ENCODE measurements around the gene ARAP2.

ARAP2 gene

DNA sequence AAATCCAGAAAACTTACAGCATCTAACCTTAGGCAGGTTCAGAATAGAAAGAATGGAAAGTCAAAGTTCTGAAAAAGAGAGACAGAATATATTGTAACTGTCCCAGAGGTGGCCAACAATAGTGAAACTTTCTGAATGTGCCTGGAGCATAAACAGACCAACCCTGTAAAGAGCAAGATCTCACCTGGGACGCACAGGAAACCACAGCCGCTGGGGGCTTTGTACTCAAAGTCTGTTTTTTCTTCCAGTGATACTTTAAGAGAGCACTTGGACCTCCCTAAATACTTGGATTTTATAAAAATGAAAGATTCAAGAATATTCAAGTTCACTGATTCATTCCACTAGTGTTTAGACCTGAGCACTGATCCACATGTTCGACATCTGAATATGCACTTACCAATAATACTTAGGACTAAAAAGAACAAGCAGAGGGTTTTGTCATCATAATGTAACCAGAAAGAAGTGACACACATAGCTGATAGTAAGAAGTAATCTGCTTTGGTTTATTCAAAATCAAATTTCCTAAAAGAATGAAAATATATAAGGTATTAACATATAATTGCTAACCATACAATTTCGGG lies 35.3 kb downstream of the ARAP2 start:
- no peak overlapping the region for H3K27ac ChIP-seq (replicated peaks; ENCODE audit: low read length)
- H3K36me3 ChIP-seq (replicated peaks in 1 of 2; ENCODE audit: control insufficient read depth in 2 of 2, insufficient read depth in 2 of 2, low read length in 2 of 2) = no peaks in the 10 kb centered on the region
- WGBS, 2 donors (ENCODE audit: extremely low coverage in 2 of 2, insufficient read length in 2 of 2, insufficient replicate concordance in 1 of 2) = no CpG with 5 or more reads among the region's 4 CpGs
- H3K18ac ChIP-seq (ENCODE audit: low read length) = no peak overlapping the region
- no peak overlapping the region for H4K91ac ChIP-seq (ENCODE audit: low read depth, low read length, poor library complexity)
- H3K79me1 ChIP-seq (ENCODE audit: low read depth, low read length) = no peaks in the 10 kb centered on the region
- no peaks in the 10 kb centered on the region for H3K27me3 ChIP-seq (ENCODE audit: control insufficient read depth in 3 of 3, insufficient read depth in 3 of 3, low read depth in 1 of 3, low read length in 3 of 3)
- H3K23ac ChIP-seq (ENCODE audit: low read depth, low read length, poor library complexity) = no peak overlapping the region
- H4K8ac ChIP-seq (ENCODE audit: low read depth, low read length) = no peak overlapping the region
- peaks cover 4 to 19% of the 10 kb centered on the region in 2 donors for H3K4me1 ChIP-seq (ENCODE audit: control insufficient read depth in 2 of 2, insufficient read depth in 1 of 2, low read depth in 1 of 2, low read length in 2 of 2)
- no peak for DNase-seq (ENCODE audit: low spot score)
- H2BK12ac ChIP-seq (ENCODE audit: low read length) = no peak overlapping the region
- no peak overlapping the region for H2AK5ac ChIP-seq (ENCODE audit: low read depth, low read length)
- no peak overlapping the region for H3K4me2 ChIP-seq (ENCODE audit: insufficient read depth, low read length, poor library complexity, severe bottlenecking)
- H3K9ac ChIP-seq (ENCODE audit: low read depth, low read length, poor library complexity) = no peak overlapping the region
- H2BK15ac ChIP-seq (ENCODE audit: low read length) = no peak overlapping the region
- no peak overlapping the region for H3K14ac ChIP-seq (ENCODE audit: low read length)
- no peak overlapping the region for H3K4ac ChIP-seq (ENCODE audit: low read length)
- no peak overlapping the region for H2AFZ ChIP-seq (ENCODE audit: low read length)
- H3K4me3 ChIP-seq (ENCODE audit: low read length in 2 of 2) = no peak overlapping the region
- no peak overlapping the region for H2BK5ac ChIP-seq (ENCODE audit: low read length)
- no peak overlapping the region for H2BK120ac ChIP-seq (ENCODE audit: low read depth, low read length)
- no peaks in the 10 kb centered on the region for H3K9me3 ChIP-seq (replicated peaks in 1 of 2; ENCODE audit: control insufficient read depth in 2 of 2, insufficient read depth in 1 of 2, low read depth in 1 of 2, low read length in 2 of 2)

DNA sequence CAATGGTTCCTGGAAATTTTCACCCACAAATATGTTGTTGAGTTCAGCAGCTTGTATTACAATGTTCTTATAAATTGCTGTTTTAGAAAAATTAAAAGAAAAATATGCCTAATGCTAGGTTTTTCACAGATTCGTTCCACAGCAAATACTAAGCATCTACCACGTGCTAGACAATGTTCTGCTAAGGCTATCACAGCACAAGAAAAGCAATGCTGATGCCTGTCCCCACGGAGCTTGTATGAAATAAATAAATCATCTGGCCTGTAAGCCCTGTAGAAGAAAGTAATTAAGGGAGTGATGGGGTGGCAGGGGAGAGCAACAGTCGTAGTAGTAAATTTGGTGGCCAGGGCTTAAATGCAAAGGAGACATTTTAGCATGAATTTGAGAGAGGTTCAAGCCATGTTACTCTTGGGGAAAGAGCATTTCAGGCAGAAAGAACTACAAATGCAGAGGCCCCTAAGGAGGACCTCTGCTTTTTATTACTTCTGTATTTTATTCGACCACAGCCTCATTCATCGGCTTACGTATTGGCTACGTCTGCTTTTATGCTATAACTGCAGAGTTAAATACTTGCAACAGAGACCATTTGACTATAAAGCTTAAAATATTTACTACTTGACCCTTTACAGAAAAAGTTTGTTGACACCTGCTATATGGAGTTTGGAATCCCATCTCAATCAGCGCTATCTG lies 36.3 kb downstream of the ARAP2 start:
- H3K9ac ChIP-seq (ENCODE audit: low read depth, low read length, poor library complexity) = no peak overlapping the region
- no peak overlapping the region for H3K4me2 ChIP-seq (ENCODE audit: insufficient read depth, low read length, poor library complexity, severe bottlenecking)
- no peak overlapping the region for H3K4me3 ChIP-seq (ENCODE audit: low read length in 2 of 2)
- H3K4ac ChIP-seq (ENCODE audit: low read length) = no peak overlapping the region
- H3K27me3 ChIP-seq (ENCODE audit: control insufficient read depth in 3 of 3, insufficient read depth in 3 of 3, low read depth in 1 of 3, low read length in 3 of 3) = no peaks in the 10 kb centered on the region
- H3K79me1 ChIP-seq (ENCODE audit: low read depth, low read length) = no peaks in the 10 kb centered on the region
- no peak overlapping the region for H4K91ac ChIP-seq (ENCODE audit: low read depth, low read length, poor library complexity)
- no peak overlapping the region for H2AK5ac ChIP-seq (ENCODE audit: low read depth, low read length)
- no peak overlapping the region for H4K8ac ChIP-seq (ENCODE audit: low read depth, low read length)
- no peaks in the 10 kb centered on the region for H3K36me3 ChIP-seq (replicated peaks in 1 of 2; ENCODE audit: control insufficient read depth in 2 of 2, insufficient read depth in 2 of 2, low read length in 2 of 2)
- H2BK5ac ChIP-seq (ENCODE audit: low read length) = no peak overlapping the region
- no peak overlapping the region for H3K18ac ChIP-seq (ENCODE audit: low read length)
- H3K27ac ChIP-seq (replicated peaks; ENCODE audit: low read length) = no peak overlapping the region
- no peak overlapping the region for H2BK12ac ChIP-seq (ENCODE audit: low read length)
- no peak overlapping the region for H3K23ac ChIP-seq (ENCODE audit: low read depth, low read length, poor library complexity)
- H3K4me1 ChIP-seq (ENCODE audit: control insufficient read depth in 2 of 2, insufficient read depth in 1 of 2, low read depth in 1 of 2, low read length in 2 of 2) = peaks cover 4 to 13% of the 10 kb centered on the region in 2 donors
- no peak overlapping the region for H3K14ac ChIP-seq (ENCODE audit: low read length)
- no peak overlapping the region for H2BK120ac ChIP-seq (ENCODE audit: low read depth, low read length)
- no peak for DNase-seq (ENCODE audit: low spot score)
- H2BK15ac ChIP-seq (ENCODE audit: low read length) = no peak overlapping the region
- no peaks in the 10 kb centered on the region for H3K9me3 ChIP-seq (replicated peaks in 1 of 2; ENCODE audit: control insufficient read depth in 2 of 2, insufficient read depth in 1 of 2, low read depth in 1 of 2, low read length in 2 of 2)
- WGBS, 2 donors (ENCODE audit: extremely low coverage in 2 of 2, insufficient read length in 2 of 2, insufficient replicate concordance in 1 of 2) = no CpG with 5 or more reads among the region's 9 CpGs
- peak overlapping the region; percentile 49 for H2AFZ ChIP-seq (ENCODE audit: low read length)

DNA sequence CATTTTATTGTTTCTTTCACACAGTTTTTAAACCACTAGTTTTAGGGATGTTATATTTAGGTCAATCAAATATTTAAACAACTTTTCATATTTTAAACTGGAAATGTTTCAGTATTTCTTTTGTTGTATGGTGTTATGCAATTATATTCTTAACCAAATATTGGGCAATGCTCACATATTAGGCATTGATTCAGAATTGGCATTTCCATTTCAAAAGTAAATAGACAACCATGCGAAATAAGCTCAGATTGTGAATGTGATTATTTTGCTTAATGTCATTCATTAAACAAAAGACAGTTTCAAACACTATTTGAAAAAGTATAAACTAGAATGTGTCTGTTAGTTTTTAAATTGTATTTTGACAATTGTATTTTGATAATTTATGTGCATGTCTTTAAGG lies 36.9 kb downstream of the ARAP2 start:
- Histone ChIP-seq H3K27me3 (ENCODE audit: control insufficient read depth in 3 of 3, insufficient read depth in 3 of 3, low read depth in 1 of 3, low read length in 3 of 3) (no peaks in the 10 kb centered on the region), H3K4me2 (ENCODE audit: insufficient read depth, low read length, poor library complexity, severe bottlenecking) (no peak overlapping the region)
- no CpG with 5 or more reads among the region's 1 CpG for WGBS, 2 donors (ENCODE audit: extremely low coverage in 2 of 2, insufficient read length in 2 of 2, insufficient replicate concordance in 1 of 2)

DNA sequence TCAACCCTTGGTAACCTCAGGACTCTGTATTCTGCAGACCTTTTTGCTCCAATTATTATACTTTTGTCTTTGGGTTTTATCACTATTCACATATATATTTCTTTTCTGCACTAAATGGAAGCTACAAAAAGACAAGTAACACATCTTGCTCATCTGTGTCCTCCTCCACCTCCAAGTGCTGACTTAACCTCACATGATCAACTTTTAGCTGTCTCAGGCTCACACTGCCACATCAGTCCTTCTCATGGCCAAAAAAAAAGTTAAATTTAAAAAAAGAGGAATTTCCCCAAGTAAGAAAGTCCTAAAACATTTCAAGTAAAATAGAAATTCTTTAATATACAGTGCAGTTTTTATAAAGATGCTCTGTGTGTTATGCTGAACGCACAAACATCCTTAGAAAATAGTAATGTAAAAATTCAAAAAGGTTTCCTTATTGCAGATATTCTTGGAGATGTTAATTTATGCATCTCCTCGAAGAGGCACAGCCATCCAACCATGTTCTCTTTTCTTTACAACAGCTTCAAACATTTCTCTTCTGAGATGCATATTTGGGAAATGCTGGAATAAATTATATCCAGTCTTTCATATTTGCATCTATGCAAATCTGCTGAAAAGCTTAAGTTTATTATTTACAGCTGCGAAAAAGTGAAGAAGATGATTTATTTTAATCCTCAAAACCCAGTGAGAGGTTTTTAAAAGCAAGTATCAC lies 37.6 kb downstream of the ARAP2 start:
- Histone ChIP-seq H3K27me3 (ENCODE audit: control insufficient read depth in 3 of 3, insufficient read depth in 3 of 3, low read depth in 1 of 3, low read length in 3 of 3) (no peaks in the 10 kb centered on the region), H3K4me1 (ENCODE audit: control insufficient read depth in 2 of 2, insufficient read depth in 1 of 2, low read depth in 1 of 2, low read length in 2 of 2) (peaks cover 4 to 13% of the 10 kb centered on the region in 2 donors), H2AFZ (ENCODE audit: low read length) (no peak overlapping the region), H4K91ac (ENCODE audit: low read depth, low read length, poor library complexity) (no peak overlapping the region), H3K4me2 (ENCODE audit: insufficient read depth, low read length, poor library complexity, severe bottlenecking) (no peak overlapping the region), H3K9me3 (replicated peaks in 1 of 2; ENCODE audit: control insufficient read depth in 2 of 2, insufficient read depth in 1 of 2, low read depth in 1 of 2, low read length in 2 of 2) (no peaks in the 10 kb centered on the region), H3K79me1 (ENCODE audit: low read depth, low read length) (no peaks in the 10 kb centered on the region), H3K9ac (ENCODE audit: low read depth, low read length, poor library complexity) (no peak overlapping the region), H3K4ac (ENCODE audit: low read length) (no peak overlapping the region), H3K36me3 (replicated peaks in 1 of 2; ENCODE audit: control insufficient read depth in 2 of 2, insufficient read depth in 2 of 2, low read length in 2 of 2) (no peaks in the 10 kb centered on the region), H2BK120ac (ENCODE audit: low read depth, low read length) (no peak overlapping the region), H3K18ac (ENCODE audit: low read length) (no peak overlapping the region), H2AK5ac (ENCODE audit: low read depth, low read length) (no peak overlapping the region), H3K27ac (replicated peaks; ENCODE audit: low read length) (no peak overlapping the region), H3K4me3 (ENCODE audit: low read length in 2 of 2) (no peak overlapping the region), H4K8ac (ENCODE audit: low read depth, low read length) (no peak overlapping the region), H2BK12ac (ENCODE audit: low read length) (no peak overlapping the region), H2BK15ac (ENCODE audit: low read length) (no peak overlapping the region), H3K14ac (ENCODE audit: low read length) (no peak overlapping the region), H3K23ac (ENCODE audit: low read depth, low read length, poor library complexity) (no peak overlapping the region), H2BK5ac (ENCODE audit: low read length) (no peak overlapping the region)
- no peak for DNase-seq (ENCODE audit: low spot score)
- no CpG with 5 or more reads among the region's 3 CpGs for WGBS, 2 donors (ENCODE audit: extremely low coverage in 2 of 2, insufficient read length in 2 of 2, insufficient replicate concordance in 1 of 2)

More for the DNA sequence above, 36.9 kb downstream of the ARAP2 start:
- no peak overlapping the region for H2BK15ac ChIP-seq (ENCODE audit: low read length)
- H2BK5ac ChIP-seq (ENCODE audit: low read length) = no peak overlapping the region
- H3K79me1 ChIP-seq (ENCODE audit: low read depth, low read length) = no peaks in the 10 kb centered on the region
- H3K27ac ChIP-seq (replicated peaks; ENCODE audit: low read length) = no peak overlapping the region
- no peak overlapping the region for H2AK5ac ChIP-seq (ENCODE audit: low read depth, low read length)
- no peak overlapping the region for H3K23ac ChIP-seq (ENCODE audit: low read depth, low read length, poor library complexity)
- H4K91ac ChIP-seq (ENCODE audit: low read depth, low read length, poor library complexity) = no peak overlapping the region
- H2BK120ac ChIP-seq (ENCODE audit: low read depth, low read length) = no peak overlapping the region
- H3K4me3 ChIP-seq (ENCODE audit: low read length in 2 of 2) = no peak overlapping the region
- no peak overlapping the region for H2BK12ac ChIP-seq (ENCODE audit: low read length)
- peaks cover 4 to 13% of the 10 kb centered on the region in 2 donors for H3K4me1 ChIP-seq (ENCODE audit: control insufficient read depth in 2 of 2, insufficient read depth in 1 of 2, low read depth in 1 of 2, low read length in 2 of 2)
- H2AFZ ChIP-seq (ENCODE audit: low read length) = no peak overlapping the region
- DNase-seq (ENCODE audit: low spot score) = no peak
- H4K8ac ChIP-seq (ENCODE audit: low read depth, low read length) = no peak overlapping the region
- H3K9me3 ChIP-seq (replicated peaks in 1 of 2; ENCODE audit: control insufficient read depth in 2 of 2, insufficient read depth in 1 of 2, low read depth in 1 of 2, low read length in 2 of 2) = no peaks in the 10 kb centered on the region
- H3K18ac ChIP-seq (ENCODE audit: low read length) = no peak overlapping the region
- H3K4ac ChIP-seq (ENCODE audit: low read length) = no peak overlapping the region
- no peak overlapping the region for H3K14ac ChIP-seq (ENCODE audit: low read length)
- H3K36me3 ChIP-seq (replicated peaks in 1 of 2; ENCODE audit: control insufficient read depth in 2 of 2, insufficient read depth in 2 of 2, low read length in 2 of 2) = no peaks in the 10 kb centered on the region
- no peak overlapping the region for H3K9ac ChIP-seq (ENCODE audit: low read depth, low read length, poor library complexity)
